Bronchial epithelial cell (primary cell): Measurements from ENCODE around the gene DNMT3L. TPM values are rescaled to one million over a fixed set of nuclear protein-coding genes. Genes with fewer than 3 reads are reported as not detected.

Source experiments
- DNase-seq: peaks from one replicate; pipeline ENCODE4 v3.0.0-alpha.2; 2010; ENCODE audit warnings: low read depth
- FAIRE-seq: peaks from 2 replicates; lab custom pipeline; 2011; peaks lifted over from hg19 to GRCh38; lab: Jason Lieb, UNC
- H3K27me3 ChIP-seq: 2 replicates; pipeline ENCODE4 v1.5.1; 2011; ENCODE audit warnings: low read length; ENCODE audit not compliant: control insufficient read depth, insufficient read depth
- H3K36me3 ChIP-seq: 2 replicates; pipeline ENCODE4 v1.5.1; 2011; ENCODE audit warnings: low read length; ENCODE audit not compliant: control insufficient read depth, insufficient read depth
- H3K4me3 ChIP-seq: 2 replicates; pipeline ENCODE4 v1.5.1; 2011; ENCODE audit warnings: mild to moderate bottlenecking, low read depth, low read length, control low read depth
- CTCF ChIP-seq: IDR thresholded peaks from 2 replicates; pipeline ENCODE4 v1.5.1; 2011; ENCODE audit warnings: mild to moderate bottlenecking, moderate library complexity, low read length, control low read depth, inconsistent platforms; ENCODE audit not compliant: insufficient read depth, severe bottlenecking
- total RNA-seq: library from RNA; depleted of rRNA; stranded (reverse); fragments of >200 nt; gene quantifications from 2 replicates; pipeline ENCODE4 v1.2.1, GENCODE V29; 2014

DNMT3L gene
- total RNA-seq, 1 donor from 2014 or later: not detected

- no peak overlapping the region for H3K4me3 ChIP-seq
- no peaks in the 10 kb centered on the region for H3K36me3 ChIP-seq
- no peak for DNase-seq
- FAIRE-seq: no peak
- no peaks in the 10 kb centered on the region for H3K27me3 ChIP-seq
- no peak for TF ChIP-seq CTCF
These were observed 4.1 kb upstream of the DNMT3L start for GRCh38 chr21:44265734-44266270.

- no peaks in the 10 kb centered on the region for H3K27me3 ChIP-seq
- no peaks in the 10 kb centered on the region for H3K36me3 ChIP-seq
- H3K4me3 ChIP-seq: no peak overlapping the region
- FAIRE-seq (no peak), DNase-seq (no peak)
- TF ChIP-seq CTCF: no peak
These were observed 2.1 kb upstream of the DNMT3L start for GRCh38 chr21:44263768-44264167.

DNA sequence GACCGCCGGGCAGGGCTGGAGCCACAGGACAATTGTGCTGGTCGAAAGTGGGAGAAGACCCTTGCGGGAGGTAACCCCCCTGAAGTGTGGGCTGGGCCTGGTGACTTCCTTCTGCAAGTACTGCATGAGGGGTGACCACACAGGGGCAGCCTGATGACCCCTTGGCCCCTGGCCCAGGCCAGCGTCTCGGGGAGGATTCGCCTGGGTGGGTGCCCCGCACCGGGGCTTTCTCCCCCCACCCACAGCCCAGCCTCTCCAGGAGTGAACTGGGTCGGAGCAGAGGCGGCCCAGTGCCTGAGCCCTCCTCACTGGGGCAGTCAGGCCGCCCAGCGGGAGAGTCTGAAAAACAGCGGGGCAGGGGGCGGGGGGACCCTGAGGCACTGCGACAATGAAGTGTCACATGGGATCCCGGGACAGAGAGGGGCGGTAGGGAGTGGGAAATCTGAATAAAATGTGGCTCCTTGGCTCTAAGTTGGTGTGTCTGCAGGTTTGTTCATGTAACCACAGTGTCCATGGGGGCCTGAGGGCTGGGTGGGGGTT, 1.6 kb upstream of the DNMT3L start:
- Histone ChIP-seq H3K36me3 (no peaks in the 10 kb centered on the region), H3K27me3 (no peaks in the 10 kb centered on the region), H3K4me3 (no peak overlapping the region)
- no peak for TF ChIP-seq CTCF
- no peak for FAIRE-seq
- no peak for DNase-seq

- DNase-seq (no peak), FAIRE-seq (no peak)
- H3K36me3 ChIP-seq: no peaks in the 10 kb centered on the region
- TF ChIP-seq CTCF: no peak
- no peaks in the 10 kb centered on the region for H3K27me3 ChIP-seq
- no peak overlapping the region for H3K4me3 ChIP-seq
These were observed 800 bp upstream of the DNMT3L start for GRCh38 chr21:44262338-44263056.

GRCh38 chr21:44260791-44261631, 686 bp downstream of the DNMT3L start:
- no peak for DNase-seq
- Histone ChIP-seq H3K4me3 (no peak overlapping the region), H3K27me3 (no peaks in the 10 kb centered on the region), H3K36me3 (no peaks in the 10 kb centered on the region)
- no peak for TF ChIP-seq CTCF
- peak; percentile 64 for FAIRE-seq
